Measurements from ENCODE around the gene GALNT18. TPM values are rescaled to one million over a fixed set of nuclear protein-coding genes. Genes with fewer than 3 reads are reported as not detected.

GALNT18 gene
- total and polyA plus RNA-seq, 2 donors, result 21.6 to 33.2 TPM

GRCh38 chr11:11403763-11404725, 217.8 kb downstream of the GALNT18 start:
- Histone ChIP-seq H3K4me3 (ENCODE audit: low read depth, low read length) (no peak overlapping the region), H3K27ac (ENCODE audit: low read depth) (no peak overlapping the region), H3K36me3 (ENCODE audit: insufficient read depth) (no peaks in the 10 kb centered on the region), H3K4me1 (ENCODE audit: insufficient read depth) (no peaks in the 10 kb centered on the region)
- 41% methylated on average over 20 of the region's 20 CpGs for WGBS
- DNase-seq (ENCODE audit: extremely low spot score), result no peak

- WGBS, result 45% methylated on average over 3 of the region's 3 CpGs
- no peak overlapping the region for H3K4me3 ChIP-seq (ENCODE audit: low read depth, low read length)
- H3K36me3 ChIP-seq (ENCODE audit: insufficient read depth), result no peaks in the 10 kb centered on the region
- H3K4me1 ChIP-seq (ENCODE audit: insufficient read depth), result no peaks in the 10 kb centered on the region
- no peak for DNase-seq (ENCODE audit: extremely low spot score)
- no peak overlapping the region for H3K27ac ChIP-seq (ENCODE audit: low read depth)
Observed at GRCh38 chr11:11401960-11402535, 219.8 kb downstream of the GALNT18 start.

DNA sequence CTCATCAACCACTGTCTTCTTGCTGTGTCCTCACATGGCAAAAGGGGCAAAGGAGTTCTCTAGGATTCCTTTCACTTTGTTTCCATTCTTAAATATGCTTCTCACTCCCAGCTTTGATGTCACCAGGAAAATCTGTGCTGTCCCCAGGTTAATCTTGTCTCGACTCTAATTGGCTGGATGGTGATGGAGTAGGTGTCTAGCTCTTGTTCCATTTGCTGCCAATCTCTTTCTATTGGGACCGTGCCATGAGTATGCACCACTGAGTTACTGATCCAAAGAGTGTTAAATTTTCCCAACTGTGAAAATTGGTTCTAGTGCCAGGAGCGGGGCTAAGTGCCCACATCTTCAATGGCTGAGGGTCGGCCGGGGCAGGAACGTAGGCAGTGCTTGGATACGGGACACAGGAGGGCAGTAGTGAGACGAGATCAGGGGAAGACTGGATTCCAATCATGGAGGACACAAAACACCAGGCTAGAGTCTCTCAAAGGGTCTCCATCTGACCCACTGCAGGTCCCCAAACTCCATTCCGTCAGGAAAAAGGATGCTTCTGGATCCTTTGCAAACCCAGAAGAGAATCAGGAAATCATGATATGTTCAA, 221.1 kb downstream of the GALNT18 start:
- Histone ChIP-seq H3K27ac (ENCODE audit: low read depth) (no peak overlapping the region), H3K36me3 (ENCODE audit: insufficient read depth) (no peaks in the 10 kb centered on the region), H3K4me3 (ENCODE audit: low read depth, low read length) (no peak overlapping the region), H3K4me1 (ENCODE audit: insufficient read depth) (no peaks in the 10 kb centered on the region)
- 97% methylated on average over 9 of the region's 9 CpGs for WGBS
- DNase-seq (ENCODE audit: extremely low spot score), result no peak

- DNase-seq (ENCODE audit: extremely low spot score), result no peak
- no peaks in the 10 kb centered on the region for H3K4me1 ChIP-seq (ENCODE audit: insufficient read depth)
- no peak overlapping the region for H3K27ac ChIP-seq (ENCODE audit: low read depth)
- 94% methylated on average over 3 of the region's 3 CpGs for WGBS
- H3K36me3 ChIP-seq (ENCODE audit: insufficient read depth), result no peaks in the 10 kb centered on the region
- H3K4me3 ChIP-seq (ENCODE audit: low read depth, low read length), result no peak overlapping the region
Observed at GRCh38 chr11:11400121-11400520, 221.7 kb downstream of the GALNT18 start.

DNA sequence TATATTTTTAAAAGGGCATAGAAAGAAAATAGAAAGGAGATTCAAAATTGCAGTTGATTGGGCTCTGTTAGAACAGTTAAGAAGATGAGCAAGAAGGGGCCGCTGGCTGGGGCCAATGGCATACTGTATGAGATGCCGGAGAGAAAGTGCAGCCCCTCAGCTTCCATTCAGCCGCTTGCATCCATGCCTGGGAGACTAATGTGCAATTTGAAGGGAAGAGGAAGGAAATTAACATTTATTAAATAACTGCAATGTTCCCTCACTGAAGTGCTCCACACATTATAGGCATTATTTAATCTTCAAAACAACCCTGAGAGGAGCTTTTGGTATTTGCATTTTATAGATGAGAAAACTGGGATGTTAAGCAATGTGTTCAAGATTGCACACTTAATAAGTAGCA, 224.0 kb downstream of the GALNT18 start:
- over 99% methylated on average over 3 of the region's 3 CpGs for WGBS

GRCh38 chr11:11397036-11397415, 224.8 kb downstream of the GALNT18 start:
- no peak overlapping the region for H3K4me3 ChIP-seq (ENCODE audit: low read depth, low read length)
- no peaks in the 10 kb centered on the region for H3K36me3 ChIP-seq (ENCODE audit: insufficient read depth)
- no peak overlapping the region for H3K27ac ChIP-seq (ENCODE audit: low read depth)
- no peak for DNase-seq (ENCODE audit: extremely low spot score)
- H3K4me1 ChIP-seq (ENCODE audit: insufficient read depth), result no peaks in the 10 kb centered on the region
- 67% methylated on average over 2 of the region's 2 CpGs for WGBS

More for the DNA sequence above, 224.0 kb downstream of the GALNT18 start:
- Histone ChIP-seq H3K27ac (ENCODE audit: low read depth) (no peak overlapping the region), H3K4me1 (ENCODE audit: insufficient read depth) (no peaks in the 10 kb centered on the region), H3K36me3 (ENCODE audit: insufficient read depth) (no peaks in the 10 kb centered on the region), H3K4me3 (ENCODE audit: low read depth, low read length) (no peak overlapping the region)
- DNase-seq (ENCODE audit: extremely low spot score), result no peak

DNA sequence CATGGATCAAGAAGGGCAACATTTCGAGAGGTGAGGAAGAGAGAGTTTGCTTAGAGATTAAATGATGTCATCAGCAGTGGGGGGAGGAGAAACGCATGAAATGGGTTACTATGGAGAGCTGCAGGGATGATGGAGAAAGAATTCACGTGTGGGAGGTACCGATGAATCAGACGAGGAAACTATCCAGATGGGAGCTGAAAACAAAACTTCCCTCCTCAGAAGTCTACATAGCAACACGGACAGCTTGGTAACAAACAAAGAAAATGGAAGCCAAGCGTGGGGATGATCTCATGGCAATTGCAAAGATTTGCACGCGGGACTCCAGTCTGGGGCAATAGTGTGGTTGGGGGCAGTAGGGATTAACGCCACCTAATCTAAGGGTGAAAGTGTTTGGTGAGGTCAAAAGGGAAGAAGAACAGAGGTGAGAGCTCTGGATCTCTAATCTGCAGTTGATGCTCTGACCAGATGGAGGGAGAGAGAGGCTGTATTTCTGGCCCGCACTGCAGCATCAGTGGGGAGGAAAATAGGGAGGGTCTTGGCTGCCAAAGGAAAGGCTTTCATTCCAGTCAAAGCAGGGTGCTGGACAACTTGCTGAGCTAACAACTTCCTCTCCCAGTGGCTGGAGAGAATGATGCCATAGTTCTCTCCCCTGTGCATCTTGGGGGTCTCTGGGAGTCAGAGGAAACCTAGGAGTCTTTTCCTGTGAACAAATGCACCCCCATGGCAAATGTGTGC, 225.3 kb downstream of the GALNT18 start:
- no peaks in the 10 kb centered on the region for H3K36me3 ChIP-seq (ENCODE audit: insufficient read depth)
- H3K27ac ChIP-seq (ENCODE audit: low read depth), result no peak overlapping the region
- no peaks in the 10 kb centered on the region for H3K4me1 ChIP-seq (ENCODE audit: insufficient read depth)
- H3K4me3 ChIP-seq (ENCODE audit: low read depth, low read length), result no peak overlapping the region
- DNase-seq (ENCODE audit: extremely low spot score), result no peak
- WGBS, result 32% methylated on average over 11 of the region's 11 CpGs

GRCh38 chr11:11395126-11395525, 226.7 kb downstream of the GALNT18 start:
- no peak overlapping the region for H3K4me3 ChIP-seq (ENCODE audit: low read depth, low read length)
- WGBS, result 95% methylated on average over 2 of the region's 2 CpGs
- H3K36me3 ChIP-seq (ENCODE audit: insufficient read depth), result no peaks in the 10 kb centered on the region
- no peak overlapping the region for H3K27ac ChIP-seq (ENCODE audit: low read depth)
- DNase-seq (ENCODE audit: extremely low spot score), result no peak
- no peaks in the 10 kb centered on the region for H3K4me1 ChIP-seq (ENCODE audit: insufficient read depth)

DNA sequence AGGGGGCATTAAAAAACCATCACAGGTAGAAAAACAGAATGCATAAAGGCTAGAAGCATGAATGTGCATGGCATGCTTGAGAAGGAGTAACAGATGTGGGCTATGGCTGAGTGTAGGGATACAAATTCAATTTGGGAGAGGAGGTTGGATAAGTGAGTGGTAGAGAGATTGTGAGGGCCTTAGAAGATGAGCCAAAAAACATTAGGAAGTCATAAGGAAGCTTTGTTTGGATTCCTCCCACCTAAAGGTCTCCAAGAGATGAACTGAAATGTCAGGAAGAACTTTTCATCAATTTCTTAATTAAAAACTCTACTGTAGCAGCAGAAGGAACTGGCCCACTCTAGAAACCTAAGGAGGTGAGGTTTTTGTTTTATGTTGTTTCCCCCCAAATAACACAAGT, 227.6 kb downstream of the GALNT18 start:
- H3K4me3 ChIP-seq (ENCODE audit: low read depth, low read length), result no peak overlapping the region
- no peaks in the 10 kb centered on the region for H3K4me1 ChIP-seq (ENCODE audit: insufficient read depth)
- no peaks in the 10 kb centered on the region for H3K36me3 ChIP-seq (ENCODE audit: insufficient read depth)
- no peak for DNase-seq (ENCODE audit: extremely low spot score)
- no peak overlapping the region for H3K27ac ChIP-seq (ENCODE audit: low read depth)

- Histone ChIP-seq H3K4me1 (ENCODE audit: insufficient read depth) (no peaks in the 10 kb centered on the region), H3K4me3 (ENCODE audit: low read depth, low read length) (no peak overlapping the region), H3K27ac (ENCODE audit: low read depth) (no peak overlapping the region), H3K36me3 (ENCODE audit: insufficient read depth) (no peaks in the 10 kb centered on the region)
- no peak for DNase-seq (ENCODE audit: extremely low spot score)
- 69% methylated on average over 13 of the region's 13 CpGs for WGBS
Observed at GRCh38 chr11:11391796-11392463, 229.9 kb downstream of the GALNT18 start.

DNA sequence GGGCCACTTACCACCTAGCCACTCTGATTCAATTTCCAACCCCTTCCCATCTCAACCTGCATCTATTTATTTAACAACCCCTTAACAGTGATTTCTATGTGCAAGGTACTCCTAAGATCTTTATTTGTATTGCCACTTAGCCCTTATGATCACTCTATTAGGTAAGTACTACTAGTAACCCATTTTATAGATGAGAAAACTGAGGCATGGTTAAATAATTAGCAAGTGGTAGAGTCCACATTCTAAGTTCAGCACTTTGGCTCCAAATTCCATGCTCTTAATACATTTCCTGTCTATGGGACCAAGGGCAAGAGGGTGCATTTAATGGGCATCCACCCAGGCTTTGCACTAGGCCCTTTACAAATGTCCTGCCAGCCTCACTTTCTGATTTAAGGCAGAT, 230.6 kb downstream of the GALNT18 start:
- Histone ChIP-seq H3K36me3 (ENCODE audit: insufficient read depth) (no peaks in the 10 kb centered on the region), H3K27ac (ENCODE audit: low read depth) (no peak overlapping the region), H3K4me1 (ENCODE audit: insufficient read depth) (no peaks in the 10 kb centered on the region)

DNA sequence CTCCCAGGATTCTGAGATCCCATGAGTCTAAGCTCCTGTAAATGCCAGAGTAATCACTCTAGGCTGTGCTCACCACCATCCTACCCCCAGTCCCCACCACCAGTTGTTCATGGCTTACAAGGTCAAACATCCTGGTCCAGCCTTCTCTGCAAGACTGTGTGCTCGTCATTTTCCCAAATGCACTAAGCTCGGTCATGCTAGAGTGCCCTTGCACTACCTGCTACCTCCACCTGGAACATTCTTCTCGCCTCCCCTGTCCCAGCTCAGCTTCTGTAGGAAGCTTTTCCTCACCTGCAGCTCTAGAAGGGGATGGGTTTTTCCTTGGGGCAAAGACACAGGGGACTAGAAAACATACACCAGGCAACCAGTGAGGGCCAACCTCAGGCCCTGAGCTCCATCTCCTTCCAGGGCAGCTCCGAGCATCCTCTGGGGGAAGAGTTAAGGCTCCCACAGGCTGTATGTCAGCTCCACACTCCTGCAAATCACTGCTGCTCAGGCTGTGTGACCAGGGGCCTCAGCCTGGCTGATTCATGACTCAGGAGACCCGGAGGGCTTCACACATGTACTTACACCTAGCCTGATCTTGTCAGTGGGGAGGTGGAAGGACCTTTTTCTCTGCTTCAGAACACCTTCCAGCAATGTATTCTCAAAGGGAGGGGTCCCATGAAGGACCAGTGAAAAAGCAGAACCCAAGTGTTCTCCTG, 231.6 kb downstream of the GALNT18 start:
- Histone ChIP-seq H3K4me1 (ENCODE audit: insufficient read depth) (no peaks in the 10 kb centered on the region), H3K27ac (ENCODE audit: low read depth) (no peak overlapping the region), H3K36me3 (ENCODE audit: insufficient read depth) (no peaks in the 10 kb centered on the region), H3K4me3 (ENCODE audit: low read depth, low read length) (no peak overlapping the region)
- DNase-seq (ENCODE audit: extremely low spot score), result no peak
- WGBS, result 94% methylated on average over 5 of the region's 5 CpGs

More for the DNA sequence above, 230.6 kb downstream of the GALNT18 start:
- no peak overlapping the region for H3K4me3 ChIP-seq (ENCODE audit: low read depth, low read length)
- DNase-seq (ENCODE audit: extremely low spot score), result no peak

- Histone ChIP-seq H3K27ac (ENCODE audit: low read depth) (no peak overlapping the region), H3K4me3 (ENCODE audit: low read depth, low read length) (no peak overlapping the region), H3K4me1 (ENCODE audit: insufficient read depth) (no peaks in the 10 kb centered on the region), H3K36me3 (ENCODE audit: insufficient read depth) (no peaks in the 10 kb centered on the region)
- WGBS, result 78% methylated on average over 4 of the region's 4 CpGs
- no peak for DNase-seq (ENCODE audit: extremely low spot score)
Observed at GRCh38 chr11:11389238-11389637, 232.6 kb downstream of the GALNT18 start.

Measured in urinary bladder (tissue), 4 donors.